Lower leg skin (tissue), 3 donors: Measurements from ENCODE around the gene RXRA.

Experiments used
- POLR2A ChIP-seq, 2 donors: fragments of 450-650 bp; IDR thresholded peaks; one replicate each; pipeline ENCODE4 v1.6.1; 2016 to 2017; ENCODE audit warnings: antibody characterized with exemption in 2 of 2, mild to moderate bottlenecking in 1 of 2, moderate library complexity in 1 of 2
- TF ChIP-seq, protein P1 (sequence below), 3 donors: fragments of 450-650 bp; IDR thresholded peaks; one replicate each; pipeline ENCODE4 v1.5.1; 2016; ENCODE audit warnings: antibody characterized with exemption in 3 of 3, mild to moderate bottlenecking in 3 of 3, moderate library complexity in 2 of 3

DNA sequence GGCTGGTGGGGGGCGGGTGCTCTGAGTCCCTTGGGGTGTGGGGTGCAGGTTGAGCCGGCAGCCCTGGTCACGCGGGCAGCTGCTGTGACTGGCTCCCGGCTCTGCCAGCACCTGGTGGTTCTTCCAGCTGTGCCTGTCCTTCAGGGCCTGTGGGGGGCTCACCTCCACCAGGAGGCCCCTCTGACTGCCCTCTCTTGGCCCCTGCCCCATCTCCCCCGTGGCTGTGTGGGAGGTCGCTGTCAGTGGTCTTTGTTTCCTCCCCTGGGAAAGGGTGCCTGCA, 3.3 kb downstream of the RXRA start:
- TF ChIP-seq, protein P1, sequence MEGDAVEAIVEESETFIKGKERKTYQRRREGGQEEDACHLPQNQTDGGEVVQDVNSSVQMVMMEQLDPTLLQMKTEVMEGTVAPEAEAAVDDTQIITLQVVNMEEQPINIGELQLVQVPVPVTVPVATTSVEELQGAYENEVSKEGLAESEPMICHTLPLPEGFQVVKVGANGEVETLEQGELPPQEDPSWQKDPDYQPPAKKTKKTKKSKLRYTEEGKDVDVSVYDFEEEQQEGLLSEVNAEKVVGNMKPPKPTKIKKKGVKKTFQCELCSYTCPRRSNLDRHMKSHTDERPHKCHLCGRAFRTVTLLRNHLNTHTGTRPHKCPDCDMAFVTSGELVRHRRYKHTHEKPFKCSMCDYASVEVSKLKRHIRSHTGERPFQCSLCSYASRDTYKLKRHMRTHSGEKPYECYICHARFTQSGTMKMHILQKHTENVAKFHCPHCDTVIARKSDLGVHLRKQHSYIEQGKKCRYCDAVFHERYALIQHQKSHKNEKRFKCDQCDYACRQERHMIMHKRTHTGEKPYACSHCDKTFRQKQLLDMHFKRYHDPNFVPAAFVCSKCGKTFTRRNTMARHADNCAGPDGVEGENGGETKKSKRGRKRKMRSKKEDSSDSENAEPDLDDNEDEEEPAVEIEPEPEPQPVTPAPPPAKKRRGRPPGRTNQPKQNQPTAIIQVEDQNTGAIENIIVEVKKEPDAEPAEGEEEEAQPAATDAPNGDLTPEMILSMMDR (IDR thresholded peaks at IDR 0.05): no peak
- TF ChIP-seq POLR2A (IDR thresholded peaks at IDR 0.05): no peak
